SU-DHL-6 (cell line): ENCODE results near the gene LEKR1.

Experiments
- CTCF ChIP-seq: fragments of 200-600 bp; sonication (generic); IDR thresholded peaks from one replicate; pipeline ENCODE4 v1.5.1; 2017; ENCODE audit warnings: antibody characterized with exemption, mild to moderate bottlenecking, low read length, moderate library complexity; ENCODE audit not compliant: insufficient read depth, poor library complexity, severe bottlenecking
- EZH2phosphoT487 ChIP-seq: fragments of 200-600 bp; sonication (generic), shearing (Covaris generic); conservative IDR thresholded peaks from 2 replicates; pipeline ENCODE4 v1.6.1; 2018; ENCODE audit warnings: mild to moderate bottlenecking, antibody characterized with exemption, low read length, moderate library complexity, mixed read lengths

- no peak for TF ChIP-seq CTCF
- no peak for TF ChIP-seq EZH2phosphoT487
These were observed 30.2 kb upstream of the LEKR1 start for GRCh38 chr3:156795890-156796481.
